Kasumi-1 (cell line): ENCODE results near the gene RNF41.
A peak's percentile ranks its signal among the peaks of the same experiment; 100 is the strongest.
"Not testable (repeated sequence)": the region's sequence is repeated elsewhere in the genome, so short reads cannot be mapped to it uniquely, and the experiment has no call there.

ENCODE experiments used
- DNase-seq, 2 experiments: peaks; one replicate each; lab custom pipeline; 2025; lab: John Stamatoyannopoulos, UW

The RNF41 gene

DNA sequence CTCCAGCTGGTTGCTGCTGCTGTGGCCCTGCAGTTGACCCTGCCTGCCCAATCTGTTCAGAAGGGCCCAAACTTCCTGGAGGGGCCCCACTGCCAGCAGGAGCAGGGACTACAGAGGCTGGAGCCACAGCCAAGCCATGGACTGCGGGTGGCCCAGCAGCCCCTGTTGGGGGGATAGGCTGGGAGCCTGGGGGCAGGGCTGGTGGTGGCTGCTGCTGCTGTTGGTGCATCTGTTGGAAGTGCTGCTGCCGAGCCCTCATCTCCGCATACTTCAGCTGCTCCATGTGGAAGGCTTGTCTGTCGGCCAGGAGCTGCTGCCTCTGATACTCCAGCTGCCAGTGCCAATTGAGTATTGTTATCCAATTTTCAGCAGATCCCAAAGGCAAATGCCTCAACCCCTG, 56.4 kb downstream of the RNF41 start:
- DNase-seq, result no peak

DNA sequence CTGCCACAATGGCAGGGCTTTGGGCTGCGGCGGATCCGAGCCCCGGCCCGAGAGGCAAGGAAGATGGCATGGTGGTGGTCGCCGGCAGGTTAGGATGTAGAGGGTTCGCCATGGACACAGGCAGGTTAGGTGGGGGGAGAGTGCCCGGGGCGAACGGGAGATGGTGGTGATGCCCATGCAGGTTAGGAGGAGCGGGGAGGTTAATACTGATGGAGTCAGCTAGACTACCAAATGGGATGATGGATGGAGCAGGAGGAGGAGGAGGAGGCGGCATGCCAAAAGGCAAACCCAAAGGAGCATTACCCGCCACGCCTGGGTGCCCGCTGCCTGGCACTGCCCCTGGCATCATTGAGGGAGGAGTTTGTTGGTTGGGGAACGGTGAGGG, 57.4 kb downstream of the RNF41 start:
- DNase-seq, result no peak

DNA sequence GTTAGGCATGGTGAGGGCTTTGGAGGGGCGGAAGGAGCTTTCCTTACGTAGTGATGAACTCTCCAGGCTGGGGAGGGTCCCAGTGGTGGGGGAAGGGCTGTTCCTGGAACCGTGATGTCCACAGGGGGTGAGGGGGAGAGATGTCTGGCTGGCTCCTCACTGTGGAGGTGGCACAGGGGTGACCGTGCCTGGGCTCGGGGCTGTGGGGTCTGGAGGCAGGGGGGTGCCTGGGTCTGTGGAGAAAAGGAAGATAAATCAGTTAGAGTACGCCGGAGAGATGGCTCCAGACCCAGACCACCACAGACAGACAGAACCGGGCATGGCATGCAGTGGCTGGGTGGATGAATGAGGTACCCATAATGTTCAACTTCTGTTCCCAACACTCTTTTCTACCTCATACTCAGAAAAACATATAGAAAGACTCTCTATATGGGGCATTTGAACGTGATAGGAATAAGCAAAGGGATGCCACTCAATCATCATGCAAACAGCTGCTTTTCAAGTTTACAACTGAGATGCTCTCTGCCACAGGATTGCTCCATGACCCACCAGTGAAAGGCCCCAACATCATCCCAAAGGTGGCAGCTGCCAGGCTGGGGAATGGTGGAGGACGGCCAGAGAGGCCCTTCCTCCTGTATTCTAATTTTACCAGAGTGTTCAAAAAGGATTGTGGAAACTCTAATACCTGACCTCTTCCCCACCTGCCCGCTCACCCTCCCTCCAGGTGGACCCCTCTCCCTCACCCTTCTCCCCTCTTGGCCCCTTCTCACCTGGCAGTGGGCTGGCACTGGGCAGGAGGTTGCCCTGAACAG, 58.0 kb downstream of the RNF41 start:
- no peak for DNase-seq

DNA sequence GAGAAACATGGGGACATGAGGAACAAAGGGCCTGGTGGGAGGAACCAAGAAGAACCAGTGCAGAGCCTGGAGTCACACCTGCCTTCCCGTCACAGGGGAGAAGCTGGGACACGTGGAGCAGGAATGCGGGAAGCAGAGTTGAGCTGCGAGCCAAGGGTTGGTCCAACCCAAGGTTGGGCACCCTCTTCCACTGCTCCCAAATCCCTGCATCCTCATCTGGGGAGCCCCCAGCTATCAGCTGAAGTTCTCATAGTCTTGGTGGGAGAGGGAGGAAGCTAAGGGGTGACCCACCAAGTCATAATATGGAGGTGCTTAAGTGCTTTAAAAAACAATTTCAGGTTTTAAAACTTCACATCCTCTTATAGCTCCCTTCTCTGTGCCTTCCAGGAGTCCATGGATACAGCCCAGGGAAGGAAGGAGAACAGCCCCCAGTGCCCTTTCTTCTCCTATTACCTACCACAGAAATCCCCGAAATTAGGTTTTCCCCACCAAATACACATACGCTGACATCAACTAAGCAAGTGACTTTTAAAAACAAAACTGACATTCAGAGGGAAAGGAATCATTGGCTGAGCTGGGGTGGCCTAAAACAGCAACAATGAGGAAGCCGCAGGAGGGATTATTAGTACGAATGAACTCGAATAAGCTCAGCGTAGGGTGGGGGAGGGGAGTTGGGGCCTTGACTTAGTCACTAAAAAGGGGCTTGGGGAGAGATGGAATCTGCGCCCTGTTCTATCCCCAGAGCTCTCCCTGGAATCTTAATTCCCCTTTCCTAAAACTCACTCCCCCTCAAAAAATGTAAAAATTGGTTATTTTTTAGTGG, 59.0 kb downstream of the RNF41 start:
- DNase-seq, result no peak

DNA sequence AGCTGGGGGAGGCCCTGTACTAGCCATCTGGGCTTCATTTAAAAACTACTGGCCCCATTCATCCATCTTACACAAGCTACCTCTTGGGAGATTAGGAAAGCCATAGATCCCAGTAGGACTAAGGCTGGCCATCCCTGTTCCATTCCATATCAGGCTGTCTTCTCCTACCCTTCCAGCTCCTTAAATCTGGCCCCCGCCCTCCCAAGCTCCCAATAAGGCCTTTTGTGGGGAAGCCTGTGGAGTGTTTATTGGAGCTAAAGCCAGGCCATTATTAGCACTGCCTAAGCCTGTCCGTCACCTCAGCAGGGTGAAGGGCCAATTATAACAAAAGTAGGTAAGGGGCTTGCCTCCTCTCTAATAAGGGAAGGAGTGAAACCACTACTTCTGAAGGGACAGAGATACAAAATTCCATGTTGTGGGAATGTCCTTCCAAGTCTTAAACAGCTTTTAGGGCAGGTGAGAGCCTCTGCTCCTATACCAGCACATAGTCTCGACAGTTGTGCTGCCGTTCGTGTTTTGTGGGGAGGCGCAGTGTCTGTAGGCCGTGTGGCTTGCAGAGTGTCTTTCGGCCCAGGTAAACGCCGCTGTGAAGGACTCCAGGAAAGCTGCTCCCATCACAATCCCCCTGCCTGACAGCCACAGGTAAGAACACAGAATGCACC, 59.9 kb downstream of the RNF41 start:
- no peak for DNase-seq

DNA sequence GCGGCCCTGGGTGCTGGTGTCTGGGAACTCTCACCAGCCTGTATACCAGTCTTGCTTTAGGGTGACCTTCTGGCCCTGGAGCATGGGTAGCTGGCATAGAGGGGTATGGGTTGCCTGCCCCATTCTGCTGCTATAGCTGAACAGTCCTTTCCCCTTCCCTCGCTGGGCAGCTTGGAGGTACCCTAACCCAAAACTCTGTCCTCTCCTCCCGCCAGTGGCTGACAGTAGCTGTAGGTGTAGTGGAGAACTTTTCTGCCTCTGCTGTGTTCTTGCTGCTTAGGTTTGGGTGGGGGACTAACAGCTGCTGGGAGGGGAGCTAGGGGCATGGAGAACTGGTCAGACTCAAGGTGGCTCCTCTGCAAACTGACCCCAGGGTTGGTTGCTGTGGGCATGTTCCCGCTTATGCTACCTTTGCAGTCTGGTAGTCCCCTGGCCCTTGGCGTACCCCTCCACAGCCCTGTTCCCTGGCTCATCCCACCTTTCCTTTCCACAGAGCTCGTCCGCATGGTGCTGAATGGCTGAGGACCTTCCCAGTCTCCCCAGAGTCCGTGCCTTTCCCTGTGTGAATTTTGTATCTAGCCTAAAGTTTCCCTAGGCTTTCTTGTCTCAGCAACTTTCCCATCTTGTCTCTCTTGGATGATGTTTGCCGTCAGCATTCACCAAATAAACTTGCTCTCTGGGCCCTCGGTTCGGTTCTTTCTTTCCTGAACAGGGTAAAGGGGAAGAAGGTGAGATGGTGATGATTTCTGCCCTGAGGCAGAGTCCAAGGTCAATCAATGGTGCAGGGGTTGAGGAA, 60.6 kb downstream of the RNF41 start:
- no peak for DNase-seq

DNA sequence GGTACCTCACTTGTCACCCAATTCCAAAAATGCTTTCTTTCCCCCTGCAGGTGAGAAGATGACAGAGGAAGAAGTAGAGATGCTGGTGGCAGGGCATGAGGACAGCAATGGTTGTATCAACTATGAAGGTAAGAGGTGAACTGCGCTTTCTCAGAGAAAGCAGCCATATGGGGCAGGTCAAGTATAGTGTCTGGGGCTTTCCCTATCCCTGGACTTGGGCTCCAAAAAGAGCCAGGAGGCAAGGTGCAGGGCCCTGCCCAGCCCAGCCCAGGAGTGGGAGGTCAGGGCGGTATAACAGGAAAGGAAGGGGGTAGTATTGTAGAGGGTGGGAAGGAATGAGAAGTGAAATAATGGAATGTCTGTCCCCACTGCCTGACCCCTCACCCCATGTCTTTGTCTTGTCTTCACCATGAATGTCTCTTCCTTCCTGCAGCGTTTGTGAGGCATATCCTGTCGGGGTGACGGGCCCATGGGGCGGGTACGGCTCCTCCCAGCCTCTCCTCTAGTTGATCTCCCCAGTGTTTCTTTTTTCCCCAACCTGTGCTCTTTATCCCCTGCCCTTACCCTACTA, 61.4 kb downstream of the RNF41 start:
- DNase-seq, result peak; percentile 30 to 36

DNA sequence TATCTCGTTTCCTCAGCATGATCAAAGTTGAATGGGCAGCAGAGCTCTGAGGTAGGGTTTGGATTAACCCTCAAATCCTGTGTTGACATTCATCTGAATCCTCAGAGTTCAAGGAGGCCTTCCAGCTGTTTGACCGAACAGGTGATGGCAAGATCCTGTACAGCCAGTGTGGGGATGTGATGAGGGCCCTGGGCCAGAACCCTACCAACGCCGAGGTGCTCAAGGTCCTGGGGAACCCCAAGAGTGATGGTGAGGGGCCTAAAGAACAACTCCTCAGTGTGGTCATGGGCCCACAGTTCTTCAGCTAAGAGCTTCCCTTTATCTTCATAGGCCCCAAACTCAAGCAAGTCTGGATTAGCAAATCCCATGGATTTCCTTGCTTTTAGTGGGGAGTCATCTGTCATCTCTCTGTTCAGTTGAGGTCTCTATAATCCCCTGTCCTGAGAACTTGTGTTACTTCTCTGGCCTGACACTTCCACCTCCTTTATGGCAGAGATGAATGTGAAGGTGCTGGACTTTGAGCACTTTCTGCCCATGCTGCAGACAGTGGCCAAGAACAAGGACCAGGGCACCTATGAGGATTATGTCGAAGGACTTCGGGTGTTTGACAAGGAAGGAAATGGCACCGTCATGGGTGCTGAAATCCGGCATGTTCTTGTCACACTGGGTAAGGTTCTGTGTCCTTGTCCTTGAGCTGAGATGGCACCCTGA, 62.1 kb downstream of the RNF41 start:
- DNase-seq, result no peak

DNA sequence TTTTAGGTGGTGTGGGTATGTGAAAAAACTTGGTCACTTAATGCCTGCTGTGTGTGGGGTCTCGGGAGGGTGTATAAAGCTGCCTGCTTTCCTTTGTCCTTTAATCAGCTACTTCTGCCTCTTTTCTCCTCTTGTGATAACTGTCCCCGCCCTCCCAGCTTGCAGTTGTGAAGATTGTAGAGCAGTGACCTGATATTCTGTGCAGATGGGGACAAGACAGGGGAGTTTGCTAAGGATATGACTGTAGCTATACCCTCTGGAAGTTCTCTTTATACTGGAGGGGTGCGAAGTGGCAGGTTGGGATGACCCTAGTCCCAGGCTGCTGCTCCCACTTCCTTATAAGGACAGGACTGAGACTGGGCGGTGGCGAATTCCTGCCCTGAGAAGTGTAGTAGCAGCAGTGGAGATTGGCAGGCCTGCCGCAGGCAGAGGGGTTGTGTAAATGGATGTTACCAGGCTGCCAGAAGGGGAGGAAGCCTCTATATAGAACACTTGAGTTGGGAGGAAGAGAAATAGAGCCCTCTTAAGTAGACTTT, 62.7 kb downstream of the RNF41 start:
- peak; percentile 47 to 71 for DNase-seq

DNA sequence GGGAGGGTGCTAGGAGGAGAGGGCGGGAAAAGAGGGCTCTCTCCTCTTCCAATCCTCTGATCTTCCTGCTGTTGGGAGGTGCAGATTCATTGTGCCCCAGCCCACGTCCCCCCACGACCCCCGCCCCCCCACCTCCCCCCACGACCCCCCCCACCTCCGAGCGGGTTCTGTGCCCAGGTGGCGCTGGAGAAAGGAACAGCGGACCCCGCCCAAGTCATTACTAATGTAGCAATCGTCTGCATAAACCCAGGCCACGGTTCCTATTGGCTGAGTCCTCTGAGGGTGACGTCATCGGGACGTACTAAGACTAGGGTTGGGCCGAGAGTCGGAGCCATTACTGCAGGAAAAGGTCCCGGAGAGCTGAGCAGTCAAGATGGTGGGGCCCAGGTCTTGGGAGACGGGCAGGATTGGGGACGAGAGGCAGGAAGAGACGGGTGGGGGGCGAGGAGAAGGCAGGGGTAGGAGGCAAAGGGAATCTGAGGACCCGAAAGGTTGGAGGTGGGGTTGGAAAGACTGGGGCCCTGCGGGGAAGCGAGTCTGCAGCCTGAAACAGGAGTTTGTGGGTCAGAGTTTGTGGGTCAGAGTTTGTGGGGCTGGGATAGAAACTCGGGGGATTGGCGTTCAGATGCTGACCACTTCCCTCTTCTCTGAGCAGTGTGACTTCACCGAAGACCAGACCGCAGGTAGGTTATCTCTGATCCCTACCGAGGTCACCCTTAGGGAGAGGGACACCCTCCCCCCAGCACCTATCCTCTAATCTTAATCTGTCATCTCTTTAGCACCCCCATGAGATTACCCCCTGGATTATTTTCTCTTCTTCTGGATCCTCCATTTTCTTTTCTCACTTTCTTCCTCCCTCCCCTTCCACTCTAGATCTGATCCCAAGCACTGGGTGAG, 63.4 kb downstream of the RNF41 start, which contains the start of gene MYL6:
Gene MYL6 (plus strand): TSS at position 331 of the 897 bp plus-strand sequence. CDS start 43 bp downstream, at position 374.
- DNase-seq, result peak; percentile 98

DNA sequence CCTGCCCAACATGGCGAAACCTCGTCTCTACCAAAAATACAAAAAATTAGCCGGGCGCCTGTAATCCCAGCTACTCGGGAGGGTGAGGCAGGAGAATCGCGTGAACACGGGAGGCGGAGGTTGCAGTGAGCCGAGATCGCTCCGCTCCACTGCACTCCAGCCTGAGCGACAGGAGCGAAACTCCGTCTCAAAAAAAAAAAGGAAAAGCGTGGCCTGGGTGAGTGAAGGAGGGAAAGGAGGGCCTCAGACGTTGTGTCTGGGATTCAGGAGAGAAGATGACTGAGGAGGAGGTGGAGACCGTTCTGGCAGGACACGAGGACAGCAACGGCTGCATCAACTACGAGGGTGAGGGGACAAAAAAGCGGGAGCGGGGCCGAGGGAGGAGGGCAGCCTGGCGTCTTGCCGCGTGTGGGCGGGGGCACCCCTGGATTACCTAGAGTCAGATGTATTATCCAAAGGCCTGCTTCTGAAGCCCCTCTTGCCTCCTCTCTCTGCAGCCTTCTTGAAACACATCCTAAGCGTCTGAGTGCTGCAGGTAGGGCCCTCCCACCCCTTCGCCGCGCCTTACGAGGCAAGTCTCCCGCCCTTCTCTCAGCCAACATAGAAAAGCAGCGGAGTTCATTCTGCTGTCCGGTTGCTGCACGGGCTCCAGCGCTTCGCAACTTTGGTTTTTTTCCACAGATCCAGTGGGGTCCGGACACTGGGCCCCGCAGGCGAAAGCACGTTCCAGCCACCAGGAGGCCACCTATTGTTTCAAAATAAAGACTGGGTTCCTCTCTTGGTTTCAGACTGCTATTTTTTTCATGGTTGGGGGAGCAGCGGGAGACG, 64.3 kb downstream of the RNF41 start:
- peak; percentile 90 to 94 for DNase-seq

DNA sequence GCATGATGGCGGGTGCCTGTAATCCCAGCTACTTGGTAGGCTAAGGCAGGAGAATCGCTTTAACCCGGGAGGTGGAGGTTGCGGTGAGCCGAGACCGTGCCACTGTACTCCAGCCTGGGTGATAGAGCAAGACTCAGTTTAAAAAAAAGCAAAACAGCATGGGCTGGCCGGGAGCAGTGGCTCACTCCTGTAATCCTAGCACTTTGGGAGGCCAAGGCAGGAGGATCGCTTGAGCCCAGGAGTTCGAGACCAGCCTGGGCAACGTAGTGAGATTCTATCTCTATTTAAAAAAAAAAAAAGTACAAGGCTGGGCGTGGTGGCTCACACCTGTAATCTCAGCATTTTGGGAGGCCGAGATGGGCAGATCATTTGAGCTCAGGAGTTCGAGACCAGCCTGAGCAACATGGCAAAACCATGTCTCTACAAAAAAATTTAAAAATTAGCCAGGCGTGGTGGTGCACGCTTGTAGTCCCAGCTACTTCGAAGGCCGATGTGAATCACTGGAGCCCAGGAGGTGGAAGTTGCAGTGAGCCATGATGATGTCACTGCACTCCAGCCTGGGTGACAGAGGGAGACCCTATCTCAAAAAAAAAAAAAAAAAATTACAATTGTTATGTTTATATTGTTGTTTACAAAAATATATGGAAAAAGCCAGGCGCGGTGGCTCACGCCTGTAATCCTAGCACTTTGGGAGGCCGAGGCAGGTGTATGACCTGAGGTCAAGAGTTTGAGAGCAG, 65.1 kb downstream of the RNF41 start:
- DNase-seq, result not testable (repeated sequence)

DNA sequence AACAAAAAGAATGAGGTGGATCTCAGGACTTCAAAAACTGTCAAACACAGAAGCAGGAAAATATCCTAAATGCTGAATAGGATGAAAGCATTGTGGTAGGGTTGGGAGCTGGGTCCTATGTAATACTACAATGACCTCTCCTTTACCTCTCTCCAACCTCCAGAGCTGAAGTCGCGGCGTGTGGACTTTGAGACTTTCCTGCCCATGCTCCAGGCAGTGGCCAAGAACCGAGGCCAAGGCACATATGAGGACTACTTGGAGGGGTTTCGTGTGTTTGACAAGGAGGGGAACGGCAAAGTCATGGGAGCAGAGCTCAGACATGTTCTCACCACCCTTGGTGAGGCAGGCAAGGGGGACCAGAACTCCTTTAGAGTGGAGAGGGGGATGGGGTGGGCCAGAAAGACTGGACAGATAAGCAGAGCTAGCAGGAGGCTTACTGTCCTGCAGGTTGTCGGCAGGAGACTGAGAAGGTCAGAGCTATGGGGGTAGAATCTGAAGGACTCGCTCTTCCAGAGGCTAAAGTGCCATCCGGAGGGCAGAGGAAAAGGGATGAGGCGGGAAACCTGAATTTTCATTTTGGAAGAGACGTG, 66.4 kb downstream of the RNF41 start:
- no peak for DNase-seq

DNA sequence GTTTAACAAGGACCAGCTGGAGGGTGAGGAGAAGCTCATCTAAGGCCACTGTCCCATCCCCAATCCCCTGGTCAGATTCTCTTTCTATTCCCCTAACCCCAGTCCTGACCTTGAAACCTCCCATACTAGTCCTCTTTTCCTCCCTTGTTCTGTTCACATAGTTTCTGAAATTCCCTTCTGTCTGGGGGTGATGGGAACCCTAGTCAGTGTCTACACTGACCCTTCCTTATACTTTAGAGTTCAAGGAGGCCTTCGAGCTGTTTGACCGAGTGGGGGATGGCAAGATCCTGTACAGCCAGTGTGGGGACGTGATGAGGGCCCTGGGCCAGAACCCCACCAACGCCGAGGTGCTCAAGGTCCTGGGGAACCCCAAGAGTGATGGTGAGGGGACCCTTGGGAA, 66.9 kb downstream of the RNF41 start:
- no peak for DNase-seq

DNA sequence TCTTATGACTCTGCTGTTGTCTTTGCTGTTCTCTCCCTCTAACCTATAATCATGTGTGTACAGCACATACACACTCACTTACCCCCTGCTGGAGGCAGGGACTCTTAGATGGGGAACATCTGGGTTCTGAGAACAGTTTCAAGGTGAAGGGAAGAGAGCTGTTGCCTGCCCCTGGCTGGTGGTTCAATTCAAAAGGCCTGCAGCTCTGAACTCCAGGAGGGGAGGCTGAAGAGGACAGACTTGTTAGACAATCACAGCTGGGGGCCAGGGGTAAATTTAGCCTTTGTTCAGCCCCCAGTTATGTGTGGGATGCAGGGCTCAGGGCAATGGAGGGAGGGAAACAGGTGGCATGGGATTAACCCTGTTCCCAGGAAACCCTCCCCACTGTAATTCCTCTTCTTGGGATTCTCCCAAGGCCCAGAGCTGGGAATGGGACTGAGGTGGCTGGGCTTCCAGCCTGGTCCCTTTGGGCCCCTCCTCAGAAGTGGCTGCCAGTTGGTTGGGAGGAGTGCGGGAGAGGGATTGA, 67.4 kb downstream of the RNF41 start:
- no peak for DNase-seq

DNA sequence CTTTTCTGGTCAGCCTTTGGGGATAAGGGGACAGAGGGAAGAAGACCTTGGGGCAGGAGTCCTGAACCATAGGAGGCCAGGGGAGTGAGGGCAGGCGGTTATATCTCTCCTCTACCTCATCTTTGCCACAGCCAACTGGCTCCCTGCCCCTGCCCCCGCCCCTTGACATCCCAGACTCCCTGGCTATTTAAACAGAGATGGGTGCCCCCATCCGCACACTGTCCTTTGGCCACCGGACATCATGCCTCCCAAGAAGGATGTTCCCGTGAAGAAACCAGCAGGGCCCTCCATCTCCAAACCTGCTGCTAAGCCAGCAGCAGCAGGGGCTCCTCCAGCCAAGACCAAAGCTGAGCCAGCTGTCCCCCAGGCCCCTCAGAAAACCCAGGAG, 68.0 kb downstream of the RNF41 start:
- no peak for DNase-seq
